ENCODE results near the gene GPC1.

- TF ChIP-seq CTCF (conservative IDR thresholded peaks at IDR 0.05) (no peak), ZFX (IDR thresholded peaks at IDR 0.05) (no peak)
These were observed 5.3 kb downstream of the GPC1 start for GRCh38 chr2:240440704-240441320.

Measured in C4-2B (cell line).